ENCODE measurements around the gene POMGNT1. TPM values are rescaled to one million over a fixed set of nuclear protein-coding genes. Genes with fewer than 3 reads are reported as not detected.
"Not testable (repeated sequence)": the region's sequence is repeated elsewhere in the genome, so short reads cannot be mapped to it uniquely, and the experiment has no call there.

The POMGNT1 gene
- 28.5 TPM for total RNA-seq

- H3K9me3 ChIP-seq = no peaks in the 10 kb centered on the region
- DNase-seq (ENCODE audit: extremely low spot score in 2 of 2) = no peak
- H3K4me1 ChIP-seq = peaks cover 29% of the 10 kb centered on the region
- H3K4me3 ChIP-seq = peak within 1 kb of the TSS; percentile 80 to 92
- peaks cover 0 to 17% of the 10 kb centered on the region in 2 donors for H3K36me3 ChIP-seq
- no peaks in the 10 kb centered on the region for H3K27me3 ChIP-seq
- TF ChIP-seq POLR2AphosphoS5 (IDR thresholded peaks at IDR 0.05; ENCODE audit: insufficient read depth in 1 of 2, low read depth in 1 of 2) (peak in 1 of 2 donors; percentile 72), CTCF (IDR thresholded peaks at IDR 0.05) (no peak), POLR2A (IDR thresholded peaks at IDR 0.05) (peak in 1 of 2 donors; percentile 32)
- intact Hi-C loops (cut with DNase I) = no loop called here
- peak within 1 kb of the TSS; percentile 76 for H3K27ac ChIP-seq
These were observed at the start of gene POMGNT1 for GRCh38 chr1:46197964-46198811. POMGNT1 (minus strand) TSS chr1:46198434; CDS start chr1:46197821, 613 bp downstream.

- peak; percentile 69 to 79 for TF ChIP-seq POLR2AphosphoS5 (IDR thresholded peaks at IDR 0.05; ENCODE audit: insufficient read depth in 1 of 2, low read depth in 1 of 2)
- no peak for TF ChIP-seq CTCF (IDR thresholded peaks at IDR 0.05)
- peak; percentile 97 to 98 for DNase-seq (ENCODE audit: extremely low spot score in 2 of 2)
- H3K36me3 ChIP-seq = no peaks in the 10 kb centered on the region
- H3K27ac ChIP-seq = peak within 1 kb of the TSS; percentile 66
- H3K4me3 ChIP-seq = peak within 1 kb of the TSS; percentile 68 to 90
- peaks cover 17% of the 10 kb centered on the region for H3K4me1 ChIP-seq
- intact Hi-C loops (cut with DNase I) = no loop called here
- no peaks in the 10 kb centered on the region for H3K27me3 ChIP-seq
- no peaks in the 10 kb centered on the region for H3K9me3 ChIP-seq
These were observed 49.3 kb upstream of the POMGNT1 start, which contains the start of gene RAD54L for GRCh38 chr1:46247436-46248121. RAD54L (plus strand) TSS chr1:46247763; CDS start chr1:46248406, 643 bp downstream.

GRCh38 chr1:46246548-46247435 lies 48.6 kb upstream of the POMGNT1 start:
- H3K27me3 ChIP-seq = no peaks in the 10 kb centered on the region
- H3K9me3 ChIP-seq = no peaks in the 10 kb centered on the region
- intact Hi-C loops (cut with DNase I) = no loop called here
- peak in 1 of 2 donors; percentile 44 for TF ChIP-seq POLR2AphosphoS5 (IDR thresholded peaks at IDR 0.05; ENCODE audit: insufficient read depth in 1 of 2, low read depth in 1 of 2)
- no peak for TF ChIP-seq POLR2A (IDR thresholded peaks at IDR 0.05)
- peaks cover 17% of the 10 kb centered on the region for H3K4me1 ChIP-seq
- H3K27ac ChIP-seq = peak overlapping the region; percentile 66
- no peaks in the 10 kb centered on the region for H3K36me3 ChIP-seq
- no peak for DNase-seq (ENCODE audit: extremely low spot score in 2 of 2)
- peak overlapping the region; percentile 68 to 90 for H3K4me3 ChIP-seq

- H3K27ac ChIP-seq; intact Hi-C loops (cut with DNase I); H3K27me3 ChIP-seq; H3K9me3 ChIP-seq; DNase-seq (ENCODE audit: extremely low spot score in 2 of 2); H3K4me3 ChIP-seq; H3K36me3 ChIP-seq: not testable (repeated sequence)
- H3K4me1 ChIP-seq = peaks cover 17% of the 10 kb centered on the region
These were observed 47.9 kb upstream of the POMGNT1 start for GRCh38 chr1:46246136-46246535.

- no peaks in the 10 kb centered on the region for H3K27me3 ChIP-seq
- intact Hi-C loops (cut with DNase I) = no loop called here
- H3K4me3 ChIP-seq = no peak overlapping the region
- TF ChIP-seq POLR2A (IDR thresholded peaks at IDR 0.05) = no peak
- H3K27ac ChIP-seq = no peak overlapping the region
- no peaks in the 10 kb centered on the region for H3K9me3 ChIP-seq
- peaks cover 17% of the 10 kb centered on the region for H3K4me1 ChIP-seq
- no peak for DNase-seq (ENCODE audit: extremely low spot score in 2 of 2)
- H3K36me3 ChIP-seq = no peaks in the 10 kb centered on the region
These were observed 46.6 kb upstream of the POMGNT1 start for GRCh38 chr1:46244656-46245371.

GRCh38 chr1:46243831-46244230 lies 45.6 kb upstream of the POMGNT1 start:
- H3K4me1 ChIP-seq = peaks cover 17% of the 10 kb centered on the region
- H3K4me3 ChIP-seq; DNase-seq (ENCODE audit: extremely low spot score in 2 of 2); H3K36me3 ChIP-seq; H3K27ac ChIP-seq; H3K27me3 ChIP-seq; H3K9me3 ChIP-seq; intact Hi-C loops (cut with DNase I): not testable (repeated sequence)
